ENCODE results near the gene ATG2A. TPM values are rescaled to one million over a fixed set of nuclear protein-coding genes. Genes with fewer than 3 reads are reported as not detected.

ATG2A gene
- total RNA-seq (10 to 100 TPM; 14.3 to 77.6 (median 46.1) TPM), polyA plus RNA-seq (10 to 100 TPM; 12.2 to 18.7 (median 16.3) TPM)
- long read RNA-seq, donor 1 = 0 reads
- long read RNA-seq, donor 2 = 0 reads
- long read RNA-seq, donor 3, full-length matches to known transcripts = 1 of 1 reads
- long read RNA-seq, donor 3, partial matches to known transcripts = 0 of 1 reads
- long read RNA-seq, donor 3, other reads (novel, unspliced or antisense) = 0 of 1 reads
- long read RNA-seq, donor 4 = 0 reads
- long read RNA-seq, donor 5 = 0 reads
- long read RNA-seq, donor 6 = 0 reads
- long read RNA-seq, donor 7 = 0 reads
- long read RNA-seq, donor 8 = 0 reads
- long read RNA-seq, donor 9 = 0 reads
- long read RNA-seq, donor 10 = 0 reads

DNA sequence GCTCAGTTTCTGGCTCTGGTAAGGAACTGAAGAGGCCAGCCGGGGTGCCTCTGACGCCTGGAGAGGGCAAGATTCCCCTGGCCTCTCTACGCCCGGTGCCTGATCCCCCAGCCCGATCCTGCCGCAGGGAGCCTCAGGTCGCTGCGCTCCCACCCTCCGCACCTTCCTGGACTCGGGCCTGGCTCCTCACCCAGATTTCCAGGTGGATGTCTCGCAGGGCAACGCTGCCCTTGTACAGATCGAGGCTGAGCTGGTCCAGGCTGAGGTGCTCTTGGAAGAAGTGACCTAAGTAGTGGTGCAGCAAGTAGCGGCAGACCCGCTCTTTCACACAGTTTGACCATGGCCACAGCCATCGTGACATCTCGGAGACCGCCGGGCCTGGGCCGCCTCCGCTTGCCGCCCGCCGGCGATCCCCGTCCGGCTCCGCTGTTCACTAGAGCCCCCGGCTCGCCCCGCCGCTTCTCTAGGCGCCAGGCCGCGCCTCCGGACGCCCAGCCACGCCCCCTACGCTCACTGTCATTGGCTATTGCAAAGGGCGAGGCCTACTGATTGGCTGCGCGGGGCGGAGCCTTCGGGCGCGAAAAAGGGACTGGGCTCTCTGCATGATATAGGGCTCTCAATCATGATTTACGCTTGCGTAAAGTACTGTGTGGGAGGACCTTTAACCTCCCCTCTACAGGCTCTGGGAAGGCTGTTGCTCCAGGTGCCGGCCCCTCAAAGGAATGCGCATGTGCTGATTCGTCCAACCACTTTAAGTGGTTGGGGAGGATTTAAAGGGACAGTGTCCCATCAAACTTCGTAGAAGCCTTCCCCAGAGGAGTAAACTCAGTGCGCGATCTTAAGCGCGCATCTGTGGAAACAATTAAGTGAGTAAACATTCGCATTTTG lies at the start of gene ATG2A:
TSS of gene ATG2A (minus strand) at position 435 of the 888 bp plus-strand sequence. CDS start at position 361, 74 bp downstream.
- Histone ChIP-seq H3K4me1 (peaks cover 25 to 37% (median 36%) of the 10 kb centered on the region in 4 donors), H3K9me3 (no peaks in the 10 kb centered on the region), H3K27ac (peak within 1 kb of the TSS; percentile 81 to 84 (median 83)), H3K27me3 (no peaks in the 10 kb centered on the region), H3K4me3 (peak within 1 kb of the TSS; percentile 59 to 93 (median 66)), H3K36me3 (peaks cover 22 to 29% (median 27%) of the 10 kb centered on the region in 4 donors)
- intact Hi-C loops (cut with DNase I; ENCODE audit: low total_unique reads) = loop anchor here (10.0 kb wide), 1 partner anchor 78 kb away; the partner anchor contains the start of gene BATF2
- WGBS, 5 donors = 0 to 1% (median 0%) methylated on average over 20 to 57 of the region's 57 CpGs
- DNase-seq = peak; percentile 100
- TF ChIP-seq POLR2A (IDR thresholded peaks at IDR 0.05) (peak in 2 of 4 donors; percentile 31 to 62), POLR2AphosphoS5 (IDR thresholded peaks at IDR 0.05) (peak; percentile 72 to 89 (median 79))
- TF ChIP-seq, protein P1, sequence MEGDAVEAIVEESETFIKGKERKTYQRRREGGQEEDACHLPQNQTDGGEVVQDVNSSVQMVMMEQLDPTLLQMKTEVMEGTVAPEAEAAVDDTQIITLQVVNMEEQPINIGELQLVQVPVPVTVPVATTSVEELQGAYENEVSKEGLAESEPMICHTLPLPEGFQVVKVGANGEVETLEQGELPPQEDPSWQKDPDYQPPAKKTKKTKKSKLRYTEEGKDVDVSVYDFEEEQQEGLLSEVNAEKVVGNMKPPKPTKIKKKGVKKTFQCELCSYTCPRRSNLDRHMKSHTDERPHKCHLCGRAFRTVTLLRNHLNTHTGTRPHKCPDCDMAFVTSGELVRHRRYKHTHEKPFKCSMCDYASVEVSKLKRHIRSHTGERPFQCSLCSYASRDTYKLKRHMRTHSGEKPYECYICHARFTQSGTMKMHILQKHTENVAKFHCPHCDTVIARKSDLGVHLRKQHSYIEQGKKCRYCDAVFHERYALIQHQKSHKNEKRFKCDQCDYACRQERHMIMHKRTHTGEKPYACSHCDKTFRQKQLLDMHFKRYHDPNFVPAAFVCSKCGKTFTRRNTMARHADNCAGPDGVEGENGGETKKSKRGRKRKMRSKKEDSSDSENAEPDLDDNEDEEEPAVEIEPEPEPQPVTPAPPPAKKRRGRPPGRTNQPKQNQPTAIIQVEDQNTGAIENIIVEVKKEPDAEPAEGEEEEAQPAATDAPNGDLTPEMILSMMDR (IDR thresholded peaks at IDR 0.05) = no peak

DNA sequence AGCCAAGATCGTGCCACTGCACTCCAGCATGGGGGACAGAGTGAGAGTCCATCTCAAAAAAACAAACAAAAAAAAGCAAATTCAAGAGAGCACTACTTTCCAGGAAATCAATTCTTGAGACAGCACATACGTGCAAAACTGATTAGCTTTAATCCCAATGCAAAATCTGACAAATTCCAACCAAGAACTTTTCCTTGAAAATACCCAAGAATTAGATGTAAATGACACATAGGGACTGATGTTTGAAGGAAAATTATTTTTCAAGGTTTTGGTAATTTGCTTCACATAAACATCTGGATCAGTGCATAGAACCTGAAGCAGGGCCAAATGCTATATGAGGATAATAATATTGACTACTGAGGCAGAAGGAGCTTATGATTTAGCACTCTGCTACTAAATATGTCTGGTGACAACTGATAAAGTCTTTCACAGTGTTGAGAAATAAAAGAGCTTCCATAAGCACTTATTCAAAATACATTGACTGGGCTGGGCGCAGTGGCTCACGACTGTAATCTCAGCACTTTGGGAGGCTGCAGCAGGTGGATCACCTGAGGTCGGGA lies 46.1 kb upstream of the ATG2A start:
- Histone ChIP-seq H3K9me3 (no peaks in the 10 kb centered on the region), H3K4me1 (no peaks in the 10 kb centered on the region), H3K27me3 (no peaks in the 10 kb centered on the region), H3K4me3 (no peak overlapping the region), H3K27ac (no peak overlapping the region), H3K36me3 (no peaks in the 10 kb centered on the region)
- intact Hi-C loops (cut with DNase I; ENCODE audit: low total_unique reads) = no loop called here
- 71 to 80% (median 77%) methylated on average over 5 of the region's 5 CpGs for WGBS, 5 donors
- TF ChIP-seq POLR2AphosphoS5 (IDR thresholded peaks at IDR 0.05) (no peak), POLR2A (IDR thresholded peaks at IDR 0.05) (no peak), EP300 (IDR thresholded peaks at IDR 0.05) (no peak)
- TF ChIP-seq, protein P1 (IDR thresholded peaks at IDR 0.05) = no peak
- DNase-seq = no peak

DNA sequence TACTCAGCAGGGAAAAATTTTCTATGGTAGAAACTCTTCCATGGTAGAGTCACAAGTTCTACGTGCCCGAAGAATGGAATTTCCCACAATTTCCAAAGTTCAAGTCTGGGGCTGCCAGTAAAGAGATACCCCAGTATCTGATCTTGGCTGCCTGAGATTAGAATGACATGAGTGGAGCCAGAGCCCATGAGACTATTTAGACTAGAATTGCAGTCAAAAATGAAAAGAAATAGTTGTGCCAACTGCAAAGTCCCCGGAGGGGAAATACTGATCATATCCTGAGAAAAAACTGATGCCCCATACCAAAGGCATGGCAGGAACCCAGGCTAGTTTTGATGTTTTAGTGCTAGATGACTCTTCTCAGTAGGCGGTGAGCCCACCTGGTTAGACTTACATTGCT lies 43.7 kb upstream of the ATG2A start:
- intact Hi-C loops (cut with DNase I; ENCODE audit: low total_unique reads) = no loop called here

More for the DNA sequence above, 43.7 kb upstream of the ATG2A start:
- Histone ChIP-seq H3K4me1 (no peaks in the 10 kb centered on the region), H3K27ac (no peak overlapping the region), H3K27me3 (no peaks in the 10 kb centered on the region), H3K4me3 (no peak overlapping the region), H3K36me3 (no peaks in the 10 kb centered on the region), H3K9me3 (no peaks in the 10 kb centered on the region)
- TF ChIP-seq EP300 (IDR thresholded peaks at IDR 0.05) (no peak), POLR2A (IDR thresholded peaks at IDR 0.05) (no peak), POLR2AphosphoS5 (IDR thresholded peaks at IDR 0.05) (no peak)
- TF ChIP-seq, protein P1 (IDR thresholded peaks at IDR 0.05) = no peak
- no peak for DNase-seq
- 50 to 66% (median 64%) methylated on average over 4 of the region's 4 CpGs for WGBS, 5 donors

Measured in stomach (tissue), 19 donors.